GM18505 (cell line): ENCODE results near the gene MRPL22.
"Not testable (repeated sequence)": the region's sequence is repeated elsewhere in the genome, so short reads cannot be mapped to it uniquely, and the experiment has no call there.

Source experiments
- ATAC-seq: cut with Tn5 transposase; IDR thresholded peaks from one replicate; pipeline ENCODE4 v1.9.1; 2021; ENCODE audit not compliant: unreplicated experiment
- POLR2A ChIP-seq: IDR thresholded peaks from 4 replicates; pipeline ENCODE4 v1.6.1; 2011; ENCODE audit warnings: borderline replicate concordance; ENCODE audit not compliant: insufficient read depth, insufficient read length; ENCODE audit errors: extremely low read depth

MRPL22 gene

DNA sequence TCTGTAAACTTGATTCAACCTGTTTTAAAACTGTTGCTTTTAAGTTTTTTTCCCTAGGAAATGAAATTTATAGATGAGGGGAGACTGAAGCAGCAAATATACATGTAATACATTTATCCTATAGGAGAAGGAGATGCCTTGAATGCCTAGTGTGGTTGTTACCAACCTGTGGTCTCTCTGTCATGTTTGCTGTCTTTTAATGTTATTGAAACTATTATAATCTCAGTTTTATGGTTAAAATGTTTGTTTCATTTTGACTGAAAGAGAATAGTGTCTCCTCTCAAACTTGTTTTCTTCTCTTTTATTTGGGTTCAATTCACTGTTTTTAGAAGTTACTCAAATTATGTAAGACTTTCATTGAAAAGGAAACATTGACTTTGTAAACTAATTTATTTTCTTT lies 15.8 kb downstream of the MRPL22 start:
- TF ChIP-seq POLR2A: no peak
- ATAC-seq: no peak

DNA sequence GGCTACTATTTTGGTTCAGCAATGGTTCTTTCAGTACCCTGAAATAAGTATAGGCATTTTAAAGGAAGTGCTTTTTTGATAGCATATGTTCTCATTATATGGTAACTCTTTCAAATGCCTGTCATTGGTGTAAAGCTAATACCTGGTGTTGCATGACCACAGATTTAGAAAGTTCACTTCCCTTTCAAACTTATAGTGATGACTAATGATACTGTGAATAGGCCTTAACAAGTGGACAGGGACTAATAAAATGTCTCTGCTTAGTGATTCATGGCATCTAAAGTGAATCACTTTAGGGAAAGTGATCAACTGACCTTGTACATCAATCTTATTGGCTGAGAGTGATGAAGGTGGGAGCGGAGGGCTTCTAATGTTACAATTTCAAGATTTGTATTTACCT lies 21.6 kb downstream of the MRPL22 start:
- ATAC-seq: peak; percentile 97
- TF ChIP-seq POLR2A: no peak

GRCh38 chr5:154966081-154966841 lies 25.4 kb downstream of the MRPL22 start:
- no peak for TF ChIP-seq POLR2A
- ATAC-seq: no peak

DNA sequence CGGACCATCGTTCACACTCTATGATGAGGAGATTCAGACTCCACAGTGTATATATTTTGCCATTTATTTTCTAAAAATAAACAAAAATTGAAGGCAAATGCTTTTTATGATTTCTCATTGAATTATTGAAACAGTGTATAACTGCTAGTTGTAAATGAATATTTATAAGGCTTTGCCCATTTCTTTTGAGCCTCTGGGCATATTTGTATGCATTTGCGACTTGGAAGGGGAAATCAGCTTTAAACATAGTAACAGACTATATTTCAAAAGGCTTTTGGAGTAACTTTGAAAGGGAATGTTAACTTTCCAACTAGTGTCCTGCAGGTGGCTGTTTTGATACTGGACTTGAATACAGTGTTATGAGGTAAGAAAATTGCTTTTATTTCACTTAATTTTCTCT lies 26.0 kb downstream of the MRPL22 start:
- TF ChIP-seq POLR2A: no peak
- ATAC-seq: no peak

GRCh38 chr5:154967421-154968024 lies 26.6 kb downstream of the MRPL22 start:
- no peak for TF ChIP-seq POLR2A

DNA sequence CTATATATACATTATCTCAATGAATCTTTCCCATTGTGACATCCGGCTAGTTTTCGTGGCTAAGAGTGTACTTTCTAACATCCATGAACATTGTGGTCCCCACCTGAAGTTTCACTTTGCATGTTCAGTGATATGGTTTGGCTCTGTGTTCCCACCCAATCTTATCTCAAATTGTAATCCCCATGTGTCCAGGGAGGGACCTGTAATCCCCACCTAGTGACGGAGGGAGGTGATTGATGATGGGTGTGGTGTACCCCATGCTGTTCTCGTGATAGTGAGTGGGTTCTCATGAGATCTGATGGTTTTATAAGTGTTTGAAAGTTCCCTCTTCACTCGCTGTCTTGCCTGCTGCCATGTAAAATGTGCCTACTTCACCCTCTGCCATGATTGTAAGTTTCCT lies 28.1 kb downstream of the MRPL22 start:
- no peak for ATAC-seq
- TF ChIP-seq POLR2A: no peak

More at GRCh38 chr5:154967421-154968024, 26.6 kb downstream of the MRPL22 start:
- ATAC-seq: no peak

DNA sequence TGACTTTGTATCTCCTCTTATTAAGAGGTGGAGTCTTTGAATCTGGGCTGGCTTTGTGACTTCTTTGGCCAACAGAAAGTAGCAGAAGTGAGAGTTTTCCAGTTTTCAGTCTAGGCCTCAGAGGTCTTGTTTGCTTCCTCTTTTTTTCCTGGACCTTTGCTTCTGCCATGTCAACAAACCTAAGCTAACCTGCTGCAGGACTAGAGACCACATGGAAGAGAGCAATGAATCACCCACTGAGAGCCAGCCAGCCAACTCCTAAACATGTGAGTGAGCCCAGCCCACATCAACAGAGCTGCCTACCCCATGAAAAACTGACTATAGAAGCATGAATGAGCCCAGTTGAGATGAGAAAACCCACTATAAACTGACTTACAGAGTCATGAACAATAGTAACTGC lies 29.9 kb downstream of the MRPL22 start:
- no peak for TF ChIP-seq POLR2A
- ATAC-seq: no peak

- TF ChIP-seq POLR2A: no peak
- no peak for ATAC-seq
Measured at GRCh38 chr5:154971501-154971900, 30.6 kb downstream of the MRPL22 start.

DNA sequence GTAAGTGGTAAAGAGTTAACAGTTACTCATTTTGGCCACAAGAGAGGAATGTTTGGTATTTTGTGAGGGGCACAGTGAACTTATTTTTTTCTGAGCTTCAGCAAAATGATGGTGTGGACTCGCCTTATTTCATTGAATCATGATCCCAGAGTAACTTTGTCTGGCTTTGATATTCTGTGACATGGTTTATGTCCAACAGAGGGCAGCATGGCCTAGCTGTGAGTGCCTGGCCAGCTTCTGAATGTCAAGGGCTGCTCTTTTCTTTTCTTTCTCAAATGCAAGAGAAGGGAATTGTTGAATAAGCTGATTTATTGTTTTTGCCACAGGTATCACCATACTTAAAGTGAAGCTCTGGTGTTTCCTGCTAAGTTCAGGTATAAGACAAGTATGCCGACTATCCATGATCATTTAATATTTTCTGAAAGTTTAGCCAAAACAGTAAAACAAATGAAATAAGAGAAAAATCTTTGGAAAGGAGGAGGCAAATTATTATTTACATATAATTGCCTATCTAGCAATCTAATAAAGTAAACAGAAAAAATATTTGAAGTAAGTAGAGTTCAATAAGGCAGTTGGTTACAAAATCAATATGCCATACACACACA lies 31.7 kb downstream of the MRPL22 start:
- no peak for ATAC-seq
- TF ChIP-seq POLR2A: no peak

GRCh38 chr5:154976082-154976481 lies 35.2 kb downstream of the MRPL22 start:
- ATAC-seq: not testable (repeated sequence)

GRCh38 chr5:154977409-154977808 lies 36.5 kb downstream of the MRPL22 start:
- TF ChIP-seq POLR2A: no peak
- no peak for ATAC-seq

DNA sequence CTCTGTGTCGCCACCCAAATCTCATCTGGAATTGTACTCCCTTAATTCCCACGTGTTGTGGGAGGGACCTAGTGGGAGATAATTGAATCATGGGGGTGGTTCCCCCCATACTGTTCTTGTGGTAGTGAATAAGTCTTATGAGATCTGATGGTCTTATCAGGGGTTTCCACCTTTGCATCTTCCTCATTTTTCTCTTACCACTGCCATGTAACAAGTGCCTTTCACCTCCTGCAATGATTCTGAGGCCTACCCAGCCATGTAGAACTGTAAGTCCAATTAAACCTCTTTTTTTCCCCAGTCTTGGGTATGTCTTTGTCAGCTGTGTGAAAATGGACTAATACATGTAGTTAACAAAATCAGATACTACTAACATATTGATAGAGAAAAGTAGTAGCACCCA lies 37.4 kb downstream of the MRPL22 start:
- not testable (repeated sequence) for ATAC-seq

DNA sequence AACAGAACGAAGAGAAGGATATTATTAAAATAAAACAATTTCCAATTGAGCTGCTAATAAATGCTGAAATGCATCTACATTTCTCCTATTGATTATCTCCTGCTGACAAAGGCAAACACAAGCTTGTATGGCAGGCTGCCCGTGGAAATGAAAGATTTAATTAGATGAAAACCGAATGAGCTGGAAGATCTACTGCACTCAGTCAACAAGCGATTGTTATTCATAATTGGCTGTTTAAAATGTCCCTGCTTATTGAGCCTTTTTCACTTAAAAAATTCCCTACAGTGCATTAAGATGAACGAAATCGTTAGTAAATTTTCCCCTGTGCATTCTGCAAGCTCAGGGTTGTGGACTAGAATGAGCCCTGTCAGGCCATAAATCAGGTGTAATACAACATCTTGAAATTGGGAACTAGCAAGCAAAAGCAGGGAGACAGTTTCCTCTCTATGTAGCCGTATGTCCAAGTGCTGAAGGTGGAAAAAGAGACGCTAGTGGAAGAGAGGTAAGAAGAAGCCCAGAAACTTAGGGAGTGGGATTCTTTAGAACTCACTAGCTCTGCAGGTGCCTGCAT lies 44.2 kb downstream of the MRPL22 start:
- no peak for ATAC-seq
- no peak for TF ChIP-seq POLR2A

DNA sequence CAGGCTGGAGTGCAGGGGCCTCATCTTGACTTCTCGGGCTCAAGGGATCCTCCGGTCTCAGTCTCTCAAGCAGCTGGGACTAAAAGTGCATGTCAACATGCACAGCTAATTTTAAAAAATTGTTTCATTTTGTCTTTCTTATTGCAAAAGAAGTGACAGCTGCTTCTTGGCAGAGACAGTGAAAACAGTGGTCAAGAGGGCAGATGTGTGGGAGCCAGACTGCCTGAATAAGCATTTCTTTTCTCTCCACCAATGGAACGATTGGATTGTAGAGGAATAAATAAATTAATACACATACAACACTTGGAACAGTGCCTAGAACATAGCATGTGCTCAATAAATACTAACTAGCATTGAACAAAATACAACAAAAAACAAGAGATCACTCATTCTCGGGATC lies 45.3 kb downstream of the MRPL22 start:
- ATAC-seq: no peak
- no peak for TF ChIP-seq POLR2A

- no peak for TF ChIP-seq POLR2A
- ATAC-seq: no peak
Measured at GRCh38 chr5:154989626-154990025, 48.8 kb downstream of the MRPL22 start.

- no peak for ATAC-seq
- TF ChIP-seq POLR2A: no peak
Measured at GRCh38 chr5:154993461-154993860, 52.6 kb downstream of the MRPL22 start.
